Aortic smooth muscle cell (primary cell): Measurements from ENCODE around the gene NBPF11. TPM values are rescaled to one million over a fixed set of nuclear protein-coding genes. Genes with fewer than 3 reads are reported as not detected.

Experiments
- total RNA-seq: library from RNA; depleted of rRNA; stranded (reverse); fragments of >200 nt; gene quantifications from 2 replicates; pipeline ENCODE4 v1.2.3, GENCODE V29; 2014

NBPF11 gene
- total RNA-seq, result 4.4 and 5.9 TPM in 2 replicates

GRCh38 chr1:148151911-148152656 lies at the start of gene NBPF11:
Gene NBPF11, minus strand, starts transcription at chr1:148152281. Its CDS starts 25,278 bp downstream, at chr1:148127003.

Other genes with a start within 250 kb of the NBPF11 start
- gene GJA8, start 249.5 kb downstream of the NBPF11 start, total RNA-seq, result not detected in 2 replicates
- 14.9 and 15.6 TPM in 2 replicates for gene GPR89B, start 223.9 kb downstream of the NBPF11 start, total RNA-seq